HG03175 (cell line): ENCODE results near the gene SLC6A9.

ENCODE experiments used
- ATAC-seq: cut with Tn5 transposase; IDR thresholded peaks from one replicate; pipeline ENCODE4 v1.9.1; 2021; ENCODE audit warnings: mild to moderate bottlenecking, moderate library complexity; ENCODE audit not compliant: unreplicated experiment

The SLC6A9 gene

DNA sequence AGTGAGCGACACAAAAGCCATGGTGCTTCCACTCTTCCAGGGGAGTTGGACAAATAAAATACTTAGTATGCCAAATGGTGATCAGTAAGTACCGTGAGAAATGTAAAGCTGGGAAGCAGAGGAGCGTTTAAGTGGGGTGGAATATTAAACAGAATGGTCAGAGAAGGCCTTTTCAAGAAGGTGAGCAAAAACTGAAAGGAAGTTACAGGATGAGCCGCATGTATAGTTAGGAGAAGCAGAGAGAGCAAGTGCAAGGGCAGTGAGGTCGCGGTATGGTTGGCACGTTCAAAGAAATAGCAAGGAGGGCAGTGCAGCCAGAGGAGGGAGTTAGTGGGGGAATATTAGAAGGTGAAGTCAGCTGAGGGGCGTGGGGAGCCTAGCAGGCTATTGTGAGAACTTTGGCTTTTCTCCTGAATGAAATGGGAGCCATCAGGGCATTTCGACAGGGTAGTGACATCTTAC, 57.2 kb downstream of the SLC6A9 start:
- ATAC-seq, result no peak

DNA sequence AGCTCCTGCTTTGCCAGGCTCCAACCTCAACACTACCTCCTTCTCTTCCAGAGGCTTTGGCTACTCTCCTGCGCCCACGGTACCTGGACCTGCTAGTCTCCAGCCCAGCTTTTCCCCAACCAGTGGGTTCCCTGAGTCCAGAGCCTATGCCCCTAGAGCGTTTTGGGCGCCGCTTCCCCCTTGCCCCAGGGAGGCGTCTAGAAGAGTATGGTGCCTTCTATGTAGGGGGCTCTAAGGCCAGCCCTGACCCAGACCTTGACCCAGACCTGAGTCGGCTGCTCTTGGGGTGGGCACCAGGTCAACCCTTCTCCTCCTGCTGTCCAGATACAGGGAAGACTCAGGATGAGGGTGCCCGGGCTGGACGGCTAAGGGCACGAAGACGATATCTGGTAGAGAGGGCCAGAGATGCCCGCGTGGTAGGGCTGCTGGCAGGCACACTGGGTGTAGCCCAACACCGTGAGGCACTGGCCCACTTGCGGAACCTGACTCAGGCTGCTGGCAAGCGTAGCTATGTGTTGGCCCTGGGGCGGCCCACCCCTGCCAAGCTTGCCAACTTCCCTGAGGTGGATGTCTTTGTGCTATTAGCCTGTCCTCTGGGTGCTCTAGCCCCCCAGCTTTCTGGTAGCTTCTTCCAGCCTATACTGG, 59.8 kb downstream of the SLC6A9 start:
- ATAC-seq, result no peak

DNA sequence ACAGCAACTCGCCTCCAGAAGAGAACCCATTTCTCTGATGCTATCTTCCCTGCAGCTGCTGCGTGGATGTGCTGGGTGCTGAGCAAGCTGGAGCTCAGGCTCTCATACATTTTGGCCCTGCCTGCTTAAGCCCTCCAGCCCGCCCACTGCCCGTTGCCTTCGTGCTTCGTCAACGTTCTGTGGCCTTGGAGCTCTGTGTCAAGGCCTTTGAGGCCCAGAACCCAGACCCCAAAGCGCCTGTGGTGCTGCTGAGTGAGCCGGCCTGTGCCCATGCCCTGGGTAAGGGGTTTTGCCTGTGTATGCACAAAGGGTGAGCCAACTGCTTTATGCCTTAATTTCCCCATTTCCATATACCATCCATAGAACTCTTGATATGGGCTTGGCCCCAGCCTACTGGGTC, 60.4 kb downstream of the SLC6A9 start:
- ATAC-seq, result no peak

- no peak for ATAC-seq
Observed at GRCh38 chr1:43970502-43970901, 60.8 kb downstream of the SLC6A9 start.

GRCh38 chr1:43969746-43970466, 61.4 kb downstream of the SLC6A9 start, which contains the start of gene DPH2:
TSS of gene DPH2 (plus strand) at chr1:43970010. CDS start at chr1:43970176, 166 bp downstream.
- peak; percentile 81 for ATAC-seq

- ATAC-seq, result no peak
Observed at GRCh38 chr1:43969416-43969745, 61.9 kb downstream of the SLC6A9 start.

- ATAC-seq, result no peak
Observed at GRCh38 chr1:43968348-43968948, 62.8 kb downstream of the SLC6A9 start.

DNA sequence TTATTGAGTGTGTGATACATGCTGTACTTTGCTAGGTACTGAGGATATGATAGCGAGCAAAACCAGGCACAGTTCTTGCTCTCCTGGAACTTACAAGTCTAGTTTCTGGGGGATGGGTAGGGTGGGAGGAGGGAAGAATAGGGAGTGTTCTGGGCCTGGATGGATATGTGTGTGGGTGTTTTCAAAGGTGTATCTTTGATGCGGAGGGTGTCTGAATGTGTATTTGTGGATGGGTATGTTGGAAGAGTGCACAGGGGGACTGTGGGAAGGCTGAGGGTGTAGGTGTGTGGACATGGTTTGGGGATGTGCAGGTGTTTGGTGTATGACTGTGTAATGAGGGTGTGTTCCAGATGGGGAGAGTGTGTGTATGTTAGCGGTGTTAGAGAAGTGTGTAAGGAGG, 65.9 kb downstream of the SLC6A9 start:
- no peak for ATAC-seq

DNA sequence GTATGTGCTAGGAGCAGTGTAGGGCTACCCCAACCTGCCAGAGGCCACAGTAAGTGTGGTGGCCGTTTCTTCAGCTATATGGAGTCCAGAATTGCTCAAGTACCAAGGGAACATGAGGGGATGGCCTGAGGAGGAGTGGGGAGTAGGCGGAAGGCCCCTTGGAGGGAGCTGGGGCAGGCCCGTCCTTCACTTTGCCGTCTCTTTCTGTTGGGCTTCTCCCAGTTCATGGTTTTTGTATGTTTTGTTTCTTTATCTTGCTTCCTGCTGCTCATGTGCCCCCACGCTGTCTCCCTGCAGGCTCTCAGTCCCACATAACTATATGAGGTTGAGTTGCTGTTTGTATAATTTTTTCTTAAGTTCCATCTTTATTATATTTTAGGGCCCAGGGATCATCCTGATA, 67.4 kb downstream of the SLC6A9 start:
- no peak for ATAC-seq

- no peak for ATAC-seq
Observed at GRCh38 chr1:43963006-43963405, 68.3 kb downstream of the SLC6A9 start.

DNA sequence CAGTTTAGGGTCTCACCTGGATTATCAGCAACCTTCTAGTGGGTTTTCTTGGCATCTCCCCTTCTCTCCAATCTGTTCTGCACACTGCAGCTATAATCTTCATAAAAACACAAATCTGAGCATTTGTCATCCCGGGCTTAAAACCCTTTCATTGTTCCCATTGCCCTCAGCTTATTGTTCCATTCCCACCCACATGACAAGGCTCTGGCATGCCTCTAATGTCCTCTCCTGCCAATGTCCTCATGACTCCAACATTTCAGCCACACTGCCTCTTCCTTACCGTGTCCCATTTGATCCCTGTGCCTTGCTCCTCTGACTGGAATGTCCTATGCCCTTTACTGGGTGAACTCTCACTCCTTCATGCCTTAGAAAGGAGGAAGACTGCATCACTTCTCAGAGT, 68.9 kb downstream of the SLC6A9 start:
- no peak for ATAC-seq

- no peak for ATAC-seq
Observed at GRCh38 chr1:43961692-43962091, 69.6 kb downstream of the SLC6A9 start.

GRCh38 chr1:43960798-43961197, 70.5 kb downstream of the SLC6A9 start:
- no peak for ATAC-seq

GRCh38 chr1:43958351-43959255, 72.7 kb downstream of the SLC6A9 start:
- ATAC-seq, result no peak

- ATAC-seq, result no peak
Observed at GRCh38 chr1:43957407-43958040, 73.7 kb downstream of the SLC6A9 start.

- ATAC-seq, result no peak
Observed at GRCh38 chr1:43956234-43956633, 75.0 kb downstream of the SLC6A9 start.

- ATAC-seq, result no peak
Observed at GRCh38 chr1:43954036-43954435, 77.2 kb downstream of the SLC6A9 start.

DNA sequence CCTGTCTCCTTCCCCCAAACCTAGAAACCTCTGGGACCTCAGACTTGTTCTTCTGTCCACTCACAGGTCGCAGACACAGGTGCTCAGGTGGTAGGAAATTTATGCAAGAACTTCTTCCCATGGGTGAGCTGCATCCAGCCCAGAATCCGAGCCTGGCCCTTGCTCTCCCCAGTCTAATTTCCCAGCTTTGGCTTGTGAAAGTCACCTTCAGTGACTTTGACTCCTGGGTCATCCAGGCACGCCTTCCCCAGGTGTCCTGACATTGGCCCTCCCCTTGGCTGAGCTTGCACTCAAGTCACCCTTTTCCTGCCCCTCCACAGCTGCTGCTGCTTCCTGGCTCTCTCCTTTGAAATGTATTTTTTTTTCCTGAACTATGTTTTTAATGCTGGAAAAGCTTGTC, 77.9 kb downstream of the SLC6A9 start:
- no peak for ATAC-seq

- ATAC-seq, result no peak
Observed at GRCh38 chr1:43952731-43953346, 78.4 kb downstream of the SLC6A9 start.
